Endothelial cell (in vitro differentiated cells): ENCODE results near the gene C6orf132. TPM values are rescaled to one million over a fixed set of nuclear protein-coding genes. Genes with fewer than 3 reads are reported as not detected.

ENCODE experiments used
- DNase-seq: peaks from one replicate; pipeline ENCODE4 v3.0.0; 2021; ENCODE audit warnings: low spot score
- H3K27ac Mint-ChIP-seq: one replicate; pipeline ENCODE4 v1.8.0; 2021; ENCODE audit warnings: mixed read lengths, inconsistent platforms; ENCODE audit not compliant: unreplicated experiment
- H3K27me3 Mint-ChIP-seq: one replicate; pipeline ENCODE4 v1.8.0; 2021; ENCODE audit warnings: mild to moderate bottlenecking, moderate library complexity, mixed read lengths, inconsistent platforms; ENCODE audit not compliant: unreplicated experiment
- H3K36me3 Mint-ChIP-seq: one replicate; pipeline ENCODE4 v1.8.0; 2021; ENCODE audit warnings: mild to moderate bottlenecking, low read depth, mixed read lengths, inconsistent platforms; ENCODE audit not compliant: unreplicated experiment
- H3K4me1 Mint-ChIP-seq: one replicate; pipeline ENCODE4 v1.8.0; 2021; ENCODE audit warnings: mild to moderate bottlenecking, mixed read lengths, inconsistent platforms; ENCODE audit not compliant: unreplicated experiment
- H3K4me3 Mint-ChIP-seq: one replicate; pipeline ENCODE4 v1.8.0; 2021; ENCODE audit warnings: mild to moderate bottlenecking, mixed read lengths, inconsistent platforms; ENCODE audit not compliant: unreplicated experiment
- H3K9me3 Mint-ChIP-seq: one replicate; pipeline ENCODE4 v1.8.0; 2021; ENCODE audit warnings: mixed read lengths, inconsistent platforms; ENCODE audit not compliant: unreplicated experiment
- CTCF ChIP-seq: fragments of 200-600 bp; sonication (generic); IDR thresholded peaks from one replicate; pipeline ENCODE4 v1.5.0; 2021; ENCODE audit warnings: antibody characterized with exemption; ENCODE audit not compliant: unreplicated experiment
- total RNA-seq: library from RNA; stranded (reverse); fragmentation: NEBNext Ultra II Directional; extraction: Animal tissue kit (Norgen Biotek cat#: 25700); gene quantifications from one replicate; pipeline ENCODE4 v1.2.1, GENCODE V29; 2021; ENCODE audit not compliant: unreplicated experiment

The C6orf132 gene
- total RNA-seq, 1 donor from 2014 or later = 0.87 TPM

- DNase-seq = no peak
- Mint-ChIP-seq H3K27me3 (no peaks in the 10 kb centered on the region), H3K36me3 (peaks cover 17% of the 10 kb centered on the region), H3K4me1 (no peaks in the 10 kb centered on the region), H3K4me3 (no peak overlapping the region), H3K27ac (no peak overlapping the region), H3K9me3 (no peaks in the 10 kb centered on the region)
- no peak for TF ChIP-seq CTCF
Measured at GRCh38 chr6:42071881-42072583, 70.4 kb downstream of the C6orf132 start.

DNA sequence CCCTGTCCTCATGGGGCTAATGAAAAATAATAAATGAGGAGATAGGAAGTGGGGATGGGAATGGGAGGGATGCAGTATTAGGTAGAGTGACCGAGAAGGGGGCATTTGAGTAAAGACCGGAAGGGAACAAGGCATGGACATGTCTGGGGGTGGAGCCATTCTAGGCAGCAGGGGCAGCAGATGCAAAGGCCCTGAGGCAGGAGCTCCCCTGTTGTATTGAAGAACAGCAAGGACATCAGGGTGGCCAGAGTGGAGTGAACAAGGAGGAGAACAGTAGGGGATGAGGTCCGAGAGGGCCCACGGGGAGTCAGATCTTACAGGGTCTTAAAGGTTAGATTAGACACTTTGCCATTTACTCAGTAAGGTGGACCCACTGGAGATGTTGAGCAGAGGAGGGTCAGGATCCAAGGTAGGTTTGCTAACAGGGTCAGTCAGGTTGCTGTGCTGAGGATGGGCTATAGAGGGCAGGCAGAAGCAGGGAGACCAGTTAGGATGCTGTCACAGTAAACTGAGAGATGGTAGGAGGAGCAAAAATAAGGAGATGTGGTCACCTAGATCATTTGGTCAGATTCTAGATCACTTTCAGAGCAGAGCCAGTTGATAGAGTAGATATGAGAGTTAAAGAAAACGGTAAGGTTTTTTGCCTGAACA, 73.4 kb downstream of the C6orf132 start:
- Mint-ChIP-seq H3K27ac (no peak overlapping the region), H3K27me3 (no peaks in the 10 kb centered on the region), H3K4me3 (no peak overlapping the region), H3K4me1 (no peaks in the 10 kb centered on the region), H3K36me3 (peaks cover 20% of the 10 kb centered on the region), H3K9me3 (no peaks in the 10 kb centered on the region)
- TF ChIP-seq CTCF = no peak
- no peak for DNase-seq

DNA sequence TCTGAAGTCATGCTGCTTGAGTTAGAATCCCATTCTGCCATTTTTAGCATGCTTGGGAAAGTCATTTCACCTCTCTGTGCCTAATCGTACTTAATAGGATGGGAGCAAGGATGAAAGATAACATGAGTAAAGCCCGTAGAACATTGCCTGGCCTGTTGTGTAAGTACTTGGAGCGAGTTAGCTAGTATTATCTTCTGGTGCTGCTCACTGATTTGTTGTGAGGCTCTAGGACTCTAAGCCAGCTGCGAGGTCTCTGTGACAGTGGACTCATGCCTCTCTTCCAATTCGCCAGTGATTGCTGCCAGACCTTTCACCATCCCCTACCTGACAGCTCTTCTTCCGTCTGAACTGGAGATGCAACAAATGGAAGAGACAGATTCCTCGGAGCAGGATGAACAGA, 74.2 kb downstream of the C6orf132 start:
- Mint-ChIP-seq H3K27me3 (no peaks in the 10 kb centered on the region), H3K9me3 (no peaks in the 10 kb centered on the region), H3K4me3 (no peak overlapping the region), H3K27ac (no peak overlapping the region), H3K36me3 (peaks cover 20% of the 10 kb centered on the region), H3K4me1 (no peaks in the 10 kb centered on the region)
- TF ChIP-seq CTCF = no peak
- no peak for DNase-seq

- Mint-ChIP-seq H3K27ac (no peak overlapping the region), H3K4me1 (no peaks in the 10 kb centered on the region), H3K27me3 (peaks cover 2% of the 10 kb centered on the region), H3K4me3 (no peak overlapping the region), H3K36me3 (peaks cover 16% of the 10 kb centered on the region), H3K9me3 (no peaks in the 10 kb centered on the region)
- no peak for DNase-seq
- no peak for TF ChIP-seq CTCF
Measured at GRCh38 chr6:42066156-42066675, 76.2 kb downstream of the C6orf132 start.

DNA sequence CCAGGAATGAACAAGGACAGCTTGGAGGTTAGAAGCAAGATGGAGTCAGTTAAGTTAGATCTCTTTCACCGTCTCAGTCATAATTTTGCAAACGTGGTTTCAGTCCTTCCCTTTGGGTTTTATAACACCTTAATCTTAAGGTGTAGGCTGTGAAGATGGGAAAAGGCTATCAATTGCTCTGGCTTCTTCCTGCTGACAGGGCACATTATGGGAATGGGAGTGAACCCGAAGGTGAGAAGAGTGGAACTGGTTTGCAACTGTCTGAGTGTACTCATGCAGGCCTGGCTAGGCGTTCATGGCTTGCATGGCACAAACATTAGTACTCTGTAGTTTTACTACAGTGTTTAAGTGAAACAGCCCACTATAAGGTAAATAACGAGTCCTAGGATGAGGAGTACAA, 82.7 kb downstream of the C6orf132 start:
- Mint-ChIP-seq H3K4me1 (no peaks in the 10 kb centered on the region), H3K27me3 (peaks cover 2% of the 10 kb centered on the region), H3K36me3 (peaks cover 54% of the 10 kb centered on the region), H3K4me3 (peak overlapping the region; percentile 71), H3K9me3 (no peaks in the 10 kb centered on the region), H3K27ac (no peak overlapping the region)
- no peak for TF ChIP-seq CTCF
- DNase-seq = no peak
